ENCODE measurements around the gene KLK11. TPM values are rescaled to one million over a fixed set of nuclear protein-coding genes. Genes with fewer than 3 reads are reported as not detected.

The KLK11 gene, protein sequence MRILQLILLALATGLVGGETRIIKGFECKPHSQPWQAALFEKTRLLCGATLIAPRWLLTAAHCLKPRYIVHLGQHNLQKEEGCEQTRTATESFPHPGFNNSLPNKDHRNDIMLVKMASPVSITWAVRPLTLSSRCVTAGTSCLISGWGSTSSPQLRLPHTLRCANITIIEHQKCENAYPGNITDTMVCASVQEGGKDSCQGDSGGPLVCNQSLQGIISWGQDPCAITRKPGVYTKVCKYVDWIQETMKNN
- total RNA-seq, result 0.62 TPM
- long read RNA-seq, result 0 reads

DNA sequence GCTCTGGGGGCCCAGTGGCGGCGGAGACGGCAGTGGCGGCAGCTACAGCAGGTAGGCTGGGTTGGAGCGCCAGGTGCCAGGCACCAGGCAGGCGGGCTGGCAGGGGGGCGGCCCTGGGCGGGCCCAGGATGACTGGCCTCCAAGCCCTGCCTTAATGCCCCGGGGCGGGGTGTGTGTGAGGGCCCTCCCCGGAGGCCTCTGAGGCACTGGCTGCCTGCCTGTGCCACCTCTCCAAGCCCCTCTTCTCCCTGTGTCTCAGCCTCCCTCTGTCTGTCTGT is at the start of gene KLK11:
TSS of gene KLK11 (minus strand) at position 63 of the 278 bp plus-strand sequence. CDS start 985 bp downstream, outside the sequence.
- no peak for DNase-seq
- ATAC-seq, result no peak
- intact Hi-C loops (cut with micrococcal nuclease), result no loop called here

DNA sequence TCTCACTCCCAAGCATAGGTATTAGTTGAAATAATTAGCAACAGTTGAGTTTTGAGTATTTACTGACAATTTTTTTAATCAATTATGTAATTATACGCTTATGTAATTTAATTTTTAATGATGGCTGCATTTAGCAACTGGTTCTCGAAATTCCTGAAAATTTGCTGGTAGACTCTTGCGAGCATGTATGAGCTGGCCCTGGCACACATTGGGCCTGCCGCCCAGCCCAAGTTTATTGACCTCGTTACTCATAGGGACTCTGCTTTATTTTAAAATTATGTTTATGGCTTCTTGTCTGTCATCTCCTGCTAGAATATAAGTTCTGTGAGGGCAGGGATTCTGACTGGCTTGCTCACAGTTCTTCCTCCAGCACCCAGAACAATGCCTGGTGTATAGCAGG is 49.6 kb upstream of the KLK11 start:
- ATAC-seq (no peak), DNase-seq (no peak)
- intact Hi-C loops (cut with micrococcal nuclease), result no loop called here

DNA sequence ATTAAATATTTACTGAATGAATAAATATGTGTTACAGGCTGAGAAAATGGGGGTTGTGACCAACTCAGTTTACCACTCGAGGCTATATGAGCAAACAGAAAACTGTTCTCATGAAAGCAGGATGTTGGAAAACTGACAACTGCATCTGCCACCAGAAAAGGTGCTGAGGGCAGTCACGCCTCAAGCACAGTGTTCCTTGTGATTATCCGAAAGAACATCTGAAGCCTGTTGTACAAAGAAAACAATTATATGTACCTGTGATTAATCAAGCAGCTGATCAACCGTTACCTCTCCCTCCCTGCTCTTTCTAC is 44.6 kb upstream of the KLK11 start:
- ATAC-seq (no peak), DNase-seq (no peak)
- intact Hi-C loops (cut with micrococcal nuclease), result no loop called here

DNA sequence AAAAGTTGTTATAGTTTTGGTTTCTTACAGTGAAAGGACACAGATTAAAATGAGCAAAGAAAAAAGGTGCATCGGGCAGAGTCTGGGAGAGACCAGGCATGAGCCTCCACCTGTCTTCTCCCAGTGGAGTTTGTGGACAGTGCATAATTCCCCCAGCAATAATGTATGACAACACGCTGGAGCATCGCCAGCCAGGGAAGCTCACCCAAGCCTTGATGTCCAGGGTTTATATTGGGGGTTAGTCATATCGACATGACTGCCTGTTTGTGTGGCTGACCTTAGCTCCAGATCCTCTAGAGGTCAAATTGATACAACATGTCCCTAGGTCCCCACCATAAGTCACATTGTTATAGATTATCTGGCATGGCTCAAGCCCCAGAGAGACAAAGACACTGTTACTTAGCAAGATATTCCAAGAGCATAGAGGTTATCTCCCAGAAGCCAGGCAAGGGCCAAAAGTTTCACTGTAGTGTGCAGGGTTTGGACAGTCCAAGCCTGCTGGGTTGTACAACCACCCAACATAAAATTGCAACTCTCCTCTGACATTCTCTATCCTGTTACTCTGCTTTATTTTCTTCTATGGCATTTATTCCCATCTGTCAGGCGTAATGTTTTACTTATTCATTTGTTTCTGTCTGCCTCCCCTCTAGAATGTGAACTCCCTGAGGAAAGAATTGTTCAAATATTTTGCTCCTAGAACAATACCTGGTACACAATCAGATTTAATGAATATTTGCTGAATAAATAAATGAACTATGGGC is 44.1 kb upstream of the KLK11 start:
- intact Hi-C loops (cut with micrococcal nuclease), result no loop called here
- ATAC-seq (no peak), DNase-seq (no peak)

DNA sequence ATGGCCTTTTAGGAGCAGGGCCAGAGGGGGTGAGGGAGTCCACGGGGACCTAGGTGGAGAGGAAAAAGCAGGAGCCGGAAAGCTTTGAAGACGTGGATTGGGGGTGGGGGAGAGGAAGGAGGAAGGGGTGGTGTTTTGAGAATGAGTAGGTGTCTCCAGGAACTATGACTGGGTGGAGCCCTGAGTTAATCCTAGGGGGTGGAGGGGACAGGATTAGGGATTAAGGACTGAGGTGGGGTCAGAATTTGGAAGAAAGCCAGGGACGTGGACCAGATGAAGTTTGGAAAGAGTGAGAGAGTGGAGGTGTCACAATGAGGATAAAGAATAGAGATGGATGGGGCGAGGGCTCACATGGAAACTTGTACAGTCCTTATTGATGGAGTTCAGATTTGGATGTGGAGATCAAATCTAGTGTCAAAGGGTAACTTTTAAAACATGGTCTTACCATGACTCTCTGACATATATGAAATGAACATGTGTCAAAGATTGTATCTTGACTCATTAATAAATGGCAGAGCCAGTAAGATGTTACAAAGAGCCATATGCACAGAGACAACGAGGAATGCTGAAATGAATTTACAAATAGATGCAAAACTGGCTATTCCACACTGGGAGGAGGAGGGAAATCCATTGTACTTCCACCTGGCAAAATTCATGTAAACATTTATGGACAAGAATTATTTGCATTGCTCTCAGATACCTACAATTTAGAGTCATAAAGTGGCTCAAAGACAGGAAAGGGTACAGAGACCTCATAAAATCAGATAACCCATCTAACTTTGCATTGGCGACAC is 40.2 kb upstream of the KLK11 start:
- no peak for DNase-seq
- no peak for ATAC-seq
- intact Hi-C loops (cut with micrococcal nuclease), result no loop called here

DNA sequence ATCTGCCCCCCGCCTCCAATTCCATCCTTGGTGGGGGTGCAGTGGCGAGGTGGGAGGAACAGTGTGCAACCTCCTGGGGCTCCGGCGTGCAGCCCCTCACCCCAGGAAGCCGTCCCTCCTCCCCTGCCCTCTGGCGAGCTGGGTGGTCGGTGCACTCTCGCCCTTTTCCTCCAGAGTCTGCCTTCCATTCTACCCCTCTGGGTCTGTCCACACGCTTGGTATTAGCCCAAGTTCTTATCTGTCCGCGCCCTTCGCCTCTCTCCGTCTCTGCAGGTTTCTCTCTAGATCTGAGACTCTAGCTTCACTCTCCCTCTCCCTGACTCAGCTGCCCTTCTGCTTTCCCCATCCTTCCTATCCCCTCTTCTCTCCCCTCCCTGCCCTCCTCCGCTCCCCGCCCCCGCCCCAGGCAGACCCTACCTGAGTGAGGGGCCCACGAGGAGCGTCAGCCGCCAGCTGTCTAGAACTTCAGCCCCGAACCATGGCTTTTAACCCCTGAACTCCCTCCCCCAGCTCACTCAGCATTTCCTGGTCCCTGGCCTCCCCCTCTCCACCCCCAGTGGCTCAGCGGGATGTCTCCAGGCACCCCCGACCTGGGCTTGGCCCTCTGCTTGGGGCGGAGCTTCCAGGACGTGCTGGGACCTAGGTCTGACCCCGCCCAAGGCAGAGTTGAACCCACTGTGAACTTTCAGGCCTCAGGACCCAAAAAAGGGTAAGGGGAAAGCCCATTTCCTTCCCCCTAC is 39.0 kb upstream of the KLK11 start:
- no peak for ATAC-seq
- intact Hi-C loops (cut with micrococcal nuclease), result no loop called here
- no peak for DNase-seq

DNA sequence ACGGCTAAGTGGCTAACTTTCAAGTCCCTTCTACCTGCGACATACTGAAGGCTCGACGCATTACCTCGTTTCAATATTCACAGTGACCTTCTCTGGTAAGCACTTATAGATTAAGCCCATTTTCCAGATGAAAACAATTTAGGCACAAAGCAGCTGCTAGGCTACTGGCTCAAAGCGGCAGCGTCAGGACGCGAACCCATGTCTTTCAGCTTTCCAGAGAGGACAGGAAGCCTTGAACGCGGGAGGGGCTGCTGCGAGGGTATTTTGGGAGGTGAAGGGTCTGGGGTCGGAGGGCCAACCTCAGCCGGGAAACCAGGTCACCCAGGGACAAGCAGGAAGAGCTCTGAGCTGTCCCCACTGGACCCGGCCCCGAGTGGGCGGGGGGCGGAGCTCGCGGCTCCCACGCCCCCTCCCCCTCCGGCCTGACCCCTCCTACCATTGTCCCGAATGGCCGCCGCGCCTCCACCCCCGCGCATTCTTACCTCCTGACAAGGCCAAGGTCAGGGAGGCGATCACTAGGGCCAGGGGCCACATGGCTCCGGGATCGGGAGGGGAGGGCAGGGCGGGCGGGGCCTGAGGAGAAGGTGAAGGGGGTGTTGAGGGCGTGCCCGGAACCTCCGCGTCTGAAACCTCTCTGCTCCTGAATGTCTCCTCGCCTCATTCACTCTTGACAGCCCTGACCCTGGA is 38.3 kb upstream of the KLK11 start, which contains the start of gene KLK13:
TSS of gene KLK13 (minus strand) at position 559 of the 687 bp plus-strand sequence. CDS start at position 534, 25 bp downstream.
- DNase-seq, result peak; percentile 62
- ATAC-seq, result peak; percentile 85
- intact Hi-C loops (cut with micrococcal nuclease), result no loop called here

DNA sequence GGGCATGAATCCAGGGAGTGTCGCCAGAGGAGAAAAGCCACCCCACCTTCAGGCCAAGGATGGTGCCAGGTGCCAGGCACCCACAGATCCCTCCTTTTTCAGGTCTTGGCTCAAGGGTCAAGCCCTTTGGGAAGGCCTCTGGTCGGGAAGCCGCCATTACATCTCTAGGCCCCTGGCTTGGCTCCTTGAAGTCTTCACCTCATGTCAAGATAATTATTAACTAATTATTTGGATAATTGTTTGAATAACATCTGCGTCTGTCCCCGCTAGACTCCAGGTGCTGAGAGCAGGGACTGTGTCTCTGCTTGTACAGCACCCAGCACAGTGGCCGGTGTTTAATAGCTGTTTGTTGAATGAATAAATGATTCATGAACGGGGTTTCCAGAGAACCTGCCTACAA is 37.2 kb upstream of the KLK11 start:
- intact Hi-C loops (cut with micrococcal nuclease), result no loop called here
- DNase-seq (no peak), ATAC-seq (no peak)

DNA sequence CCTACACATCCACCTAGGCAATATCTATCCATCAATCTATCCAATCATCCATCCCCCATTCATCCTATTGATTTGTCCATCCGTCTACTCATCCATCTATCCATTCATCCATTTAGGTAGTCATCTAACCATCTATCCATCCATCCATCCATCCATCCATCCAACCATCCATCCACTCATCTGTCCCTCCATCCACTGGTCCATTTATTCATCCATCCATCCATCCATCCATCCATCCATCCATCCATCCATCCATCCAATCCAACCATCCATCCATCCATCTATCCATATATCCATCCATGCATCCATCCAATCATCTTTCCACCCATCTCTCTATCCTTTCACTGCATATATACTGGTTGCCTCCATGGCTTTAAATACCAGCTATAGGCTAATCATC is 34.6 kb upstream of the KLK11 start:
- intact Hi-C loops (cut with micrococcal nuclease), result no loop called here
- DNase-seq, result no peak
- no peak for ATAC-seq

DNA sequence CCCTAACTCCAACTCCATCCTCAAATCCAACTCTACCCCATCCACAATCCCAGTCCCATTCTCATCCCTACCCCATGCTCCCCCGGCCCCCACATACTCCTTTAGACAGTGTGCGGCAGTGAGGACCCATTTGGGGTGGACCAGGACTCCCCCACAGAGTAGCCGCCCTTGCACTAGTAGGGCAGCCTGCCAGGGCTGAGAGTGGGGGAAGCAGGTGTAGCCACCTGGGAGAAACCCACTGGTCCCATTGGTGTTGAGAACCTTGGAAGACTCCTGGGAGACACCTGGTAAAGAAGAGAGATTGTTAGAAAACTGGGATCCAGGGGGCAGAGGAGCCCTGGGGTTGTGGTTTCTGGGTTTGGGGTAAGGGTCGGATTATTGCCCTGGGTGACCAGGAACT is 33.9 kb upstream of the KLK11 start:
- intact Hi-C loops (cut with micrococcal nuclease), result no loop called here
- ATAC-seq (no peak), DNase-seq (no peak)

DNA sequence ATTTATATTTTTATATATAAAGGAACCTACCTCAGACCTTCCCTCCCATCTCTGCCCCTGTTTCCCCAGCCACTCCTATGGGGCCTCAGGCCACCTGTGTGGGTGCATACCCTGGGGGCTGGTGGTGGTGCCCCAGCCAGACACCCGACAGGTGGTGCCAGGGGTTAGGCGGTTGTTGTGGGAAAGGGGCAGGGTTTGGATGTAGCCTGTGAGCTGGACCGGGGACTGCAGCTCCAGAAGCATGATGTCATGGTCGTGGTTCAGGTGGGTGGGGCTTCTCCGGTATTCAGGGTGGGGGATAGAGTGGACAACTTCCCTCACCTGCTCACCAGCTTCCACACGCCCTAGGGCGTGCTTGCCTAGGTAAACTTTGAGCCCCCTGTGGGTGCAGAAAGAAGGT is 33.3 kb upstream of the KLK11 start:
- ATAC-seq (no peak), DNase-seq (no peak)
- intact Hi-C loops (cut with micrococcal nuclease), result no loop called here

DNA sequence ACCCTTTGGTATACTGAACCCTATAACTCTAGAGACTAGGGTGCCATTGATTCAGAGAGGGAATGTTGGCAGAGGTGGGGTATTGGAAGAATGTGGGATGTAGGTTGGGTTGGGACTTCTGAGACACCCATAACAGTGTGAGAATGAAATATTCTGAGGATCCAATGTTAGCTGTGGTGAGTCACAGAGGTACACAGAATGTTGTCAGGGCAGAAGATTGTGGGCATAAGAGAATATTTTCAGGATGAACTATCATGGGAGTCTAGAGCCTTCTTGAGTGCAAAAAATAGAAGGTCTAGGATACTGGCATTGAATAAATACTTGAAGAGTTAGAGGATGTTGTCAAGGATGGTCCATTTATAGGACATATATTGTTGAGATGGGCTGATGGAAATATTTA is 29.4 kb upstream of the KLK11 start:
- ATAC-seq (no peak), DNase-seq (no peak)
- intact Hi-C loops (cut with micrococcal nuclease), result no loop called here

DNA sequence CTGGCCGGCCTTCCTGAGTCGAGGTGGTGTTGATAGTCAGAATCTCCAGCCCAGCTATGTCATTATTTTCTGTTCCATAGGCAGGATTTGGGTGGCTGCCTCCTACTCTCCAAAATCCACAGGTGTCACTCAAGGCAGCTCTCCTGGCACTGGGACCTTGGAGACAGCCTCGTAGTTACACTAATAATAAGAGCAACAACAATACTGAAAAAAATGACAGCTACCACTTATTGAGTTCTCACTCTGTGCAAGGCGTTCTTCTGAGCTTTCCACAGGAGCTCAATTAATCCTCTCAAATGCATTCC is 20.6 kb upstream of the KLK11 start:
- ATAC-seq, result no peak
- intact Hi-C loops (cut with micrococcal nuclease), result no loop called here
- DNase-seq, result no peak

DNA sequence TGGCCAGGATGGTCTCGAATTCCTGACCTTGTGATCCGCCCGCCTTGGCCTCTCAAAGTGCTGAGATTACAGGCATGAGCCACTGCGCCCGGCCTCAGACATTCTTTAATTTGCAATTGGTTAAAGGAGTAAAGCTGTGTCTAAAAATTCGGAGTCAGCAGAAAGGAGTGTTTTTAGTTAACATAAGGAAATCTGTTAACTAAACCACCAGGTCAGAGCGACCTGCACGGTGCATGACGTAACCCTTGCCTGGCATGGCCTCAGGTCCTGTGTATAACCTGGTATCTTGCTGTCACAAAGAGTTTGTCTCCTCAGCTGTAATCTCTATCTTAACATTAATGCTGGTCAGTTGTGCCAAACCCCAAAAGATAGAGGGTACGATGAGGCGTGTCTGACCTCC is 17.9 kb upstream of the KLK11 start:
- DNase-seq (no peak), ATAC-seq (no peak)
- intact Hi-C loops (cut with micrococcal nuclease), result no loop called here

DNA sequence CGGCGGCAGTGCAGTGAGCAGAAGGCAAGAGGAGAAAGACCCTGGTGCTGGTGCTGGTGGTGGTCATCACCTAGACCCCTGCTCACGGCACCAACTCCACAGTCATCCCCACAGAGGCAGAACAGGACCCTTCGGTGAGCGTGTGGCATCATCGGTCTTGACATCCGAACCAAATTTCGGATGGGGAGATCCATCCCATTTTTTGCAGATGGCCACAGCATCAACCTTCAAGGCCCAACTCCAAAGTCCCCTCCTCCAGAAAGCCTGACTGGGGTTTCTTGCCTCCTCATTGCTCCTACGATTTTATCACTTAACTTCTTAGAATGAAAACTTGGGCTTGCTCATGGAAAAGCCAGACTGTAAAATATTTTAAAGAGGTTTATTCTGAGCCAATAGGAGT is 17.1 kb upstream of the KLK11 start:
- ATAC-seq (no peak), DNase-seq (no peak)
- intact Hi-C loops (cut with micrococcal nuclease), result no loop called here

DNA sequence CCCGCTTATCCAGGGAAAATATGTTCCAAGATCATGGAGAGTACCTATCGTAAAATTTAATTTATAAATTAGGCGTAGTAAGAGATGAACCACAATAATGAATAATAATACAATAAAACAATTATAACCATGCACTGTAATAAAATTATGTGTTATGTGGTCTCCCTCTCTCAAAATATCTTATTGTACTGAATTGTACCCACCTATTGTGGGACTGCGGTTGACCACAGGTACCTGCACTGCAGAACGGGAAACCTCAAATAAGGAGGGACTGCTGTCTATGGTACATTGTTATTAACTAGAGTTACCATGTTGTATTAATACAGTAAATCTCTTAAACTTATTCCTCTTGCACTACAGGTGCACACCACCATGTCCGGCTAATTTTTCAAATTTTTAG is 13.7 kb upstream of the KLK11 start:
- ATAC-seq (no peak), DNase-seq (no peak)

DNA sequence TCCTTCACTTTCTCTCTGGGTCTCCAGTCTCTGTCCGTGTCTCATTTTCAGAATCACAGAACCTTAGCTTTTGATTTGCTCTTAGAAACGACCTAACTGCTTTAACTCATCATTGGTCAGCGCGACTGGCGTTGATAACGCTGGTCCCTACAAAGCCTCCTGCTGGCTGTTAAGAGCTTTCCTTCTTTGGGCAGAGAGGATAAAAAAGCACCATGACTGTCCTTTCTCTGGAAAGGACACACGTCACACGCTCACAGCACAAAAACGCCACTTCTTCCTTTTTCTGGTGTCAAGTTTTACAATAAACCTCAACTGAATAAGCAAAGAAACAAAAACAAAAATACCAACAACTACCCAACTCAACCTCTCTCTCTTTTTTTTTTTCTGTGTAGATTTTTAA is 10.1 kb upstream of the KLK11 start:
- intact Hi-C loops (cut with micrococcal nuclease), result no loop called here
- no peak for ATAC-seq

More for the DNA sequence above, 13.7 kb upstream of the KLK11 start:
- intact Hi-C loops (cut with micrococcal nuclease), result no loop called here

DNA sequence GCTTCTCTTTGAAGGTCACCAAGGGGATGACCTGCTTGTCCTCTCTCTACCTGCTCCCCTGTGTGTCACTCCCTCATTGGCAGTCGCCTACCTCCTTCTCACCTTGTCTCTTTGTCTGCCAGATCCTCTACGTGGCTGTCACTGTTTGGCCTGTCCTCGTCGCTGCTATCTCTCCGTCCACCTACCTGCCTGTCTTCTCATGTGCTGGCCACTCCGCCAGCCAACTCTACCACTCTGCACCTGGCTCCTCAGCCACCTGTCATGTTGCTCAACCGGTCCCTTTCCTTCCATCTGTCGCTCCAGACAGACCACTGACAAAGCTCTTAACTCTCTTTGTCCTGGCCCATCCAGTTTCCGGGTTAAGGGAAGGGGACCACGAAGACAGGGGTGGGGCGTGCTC is 8.3 kb upstream of the KLK11 start, which contains the start of gene KLK12:
TSS of gene KLK12 (minus strand) at position 299 of the 400 bp plus-strand sequence. CDS start 381 bp downstream, outside the sequence.
- no peak for DNase-seq
- ATAC-seq, result no peak
- intact Hi-C loops (cut with micrococcal nuclease), result no loop called here

More for the DNA sequence above, 10.1 kb upstream of the KLK11 start:
- DNase-seq, result no peak

DNA sequence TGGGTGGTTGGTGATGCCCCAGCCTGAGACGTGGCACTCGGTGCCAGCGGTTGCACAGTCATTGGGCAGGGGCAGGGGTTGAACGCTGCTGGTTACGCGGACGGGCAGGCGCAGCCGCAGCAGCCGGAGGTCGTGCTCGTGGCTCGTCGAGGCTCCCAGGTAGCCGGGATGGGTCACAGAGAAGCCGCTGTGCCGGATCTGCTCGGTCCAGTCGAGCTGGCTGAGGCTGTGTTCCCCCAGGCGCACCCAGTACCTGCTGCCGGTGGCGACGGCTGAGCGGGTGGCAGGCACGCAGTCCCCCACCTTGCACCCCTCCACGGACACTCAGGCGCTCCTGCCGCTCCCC is 5.4 kb upstream of the KLK11 start:
- intact Hi-C loops (cut with micrococcal nuclease), result no loop called here
- no peak for DNase-seq
- ATAC-seq, result no peak
